ENCODE results near the gene SPRN. TPM values are rescaled to one million over a fixed set of nuclear protein-coding genes. Genes with fewer than 3 reads are reported as not detected.

Gene SPRN
- total and polyA plus RNA-seq, 2 experiments from 2014 or later, result 0.31 TPM

GRCh38 chr10:133384071-133384470 is 40.4 kb downstream of the SPRN start (continued):
- no peak for TF ChIP-seq CREB1 (CRISPR knock-in tag; IDR thresholded peaks at IDR 0.05; ENCODE audit: low read depth)
- no peak for TF ChIP-seq EZH2phosphoT487 (IDR thresholded peaks at IDR 0.05; ENCODE audit: unreplicated experiment)
- TF ChIP-seq STAT1 (IDR thresholded peaks at IDR 0.05; ENCODE audit: unreplicated experiment), result no peak
- TF ChIP-seq ETS1 (IDR thresholded peaks at IDR 0.05), result no peak
- TF ChIP-seq NANOG (IDR thresholded peaks at IDR 0.05; ENCODE audit: borderline replicate concordance), result no peak
- TF ChIP-seq CTCF (conservative IDR thresholded peaks at IDR 0.05; ENCODE audit: low read depth in 2 of 2), result no peak
- TF ChIP-seq REST (IDR thresholded peaks at IDR 0.05; ENCODE audit: unreplicated experiment), result no peak
- no peak for TF ChIP-seq EZH2 (IDR thresholded peaks at IDR 0.05; ENCODE audit: low read depth, unreplicated experiment)
- no peak for TF ChIP-seq ZNF114 (CRISPR knock-in tag; IDR thresholded peaks at IDR 0.05)
- no peak for TF ChIP-seq POLR2AphosphoS5 (IDR thresholded peaks at IDR 0.05; ENCODE audit: low read depth)
- no peak for TF ChIP-seq ZNF331 (CRISPR knock-in tag; IDR thresholded peaks at IDR 0.05; ENCODE audit: low read depth)
- no peak for TF ChIP-seq JUNB (IDR thresholded peaks at IDR 0.05; ENCODE audit: unreplicated experiment)

GRCh38 chr10:133383551-133383950 is 40.9 kb downstream of the SPRN start:
- no peak for ATAC-seq
- H3K27me3 Mint-ChIP-seq (ENCODE audit: insufficient read depth, low read depth, poor library complexity), result peaks cover under 1% of the 10 kb centered on the region

More at GRCh38 chr10:133383551-133383950, 40.9 kb downstream of the SPRN start:
- no peaks in the 10 kb centered on the region for H3K4me1 ChIP-seq (ENCODE audit: insufficient read depth)
- no peaks in the 10 kb centered on the region; the same call in 1 of the 2 replicates for H3K36me3 ChIP-seq (ENCODE audit: insufficient read depth)
- no peak overlapping the region for H3K4me3 ChIP-seq
- no peaks in the 10 kb centered on the region for H3K79me2 ChIP-seq (replicated peaks; ENCODE audit: insufficient read depth)
- no peaks in the 10 kb centered on the region for H3F3A ChIP-seq (replicated peaks; ENCODE audit: low read depth)
- H3K4me2 ChIP-seq, result no peak overlapping the region
- no peaks in the 10 kb centered on the region for H3K4me1 Mint-ChIP-seq
- no peak overlapping the region for H3K27ac ChIP-seq (ENCODE audit: low read depth)
- H3K36me3 Mint-ChIP-seq (ENCODE audit: low read depth), result 0 out of 3 replicates have a peak, but pooled peaks cover 3% of the 10 kb centered on the region
- H2AFZ ChIP-seq, result no peak overlapping the region
- no peak overlapping the region for H3K4me3 Mint-ChIP-seq
- H3K27me3 ChIP-seq (ENCODE audit: insufficient read depth), result peaks cover 11% of the 10 kb centered on the region; the same call in 1 of the 2 replicates
- H3K9me3 Mint-ChIP-seq, result no peaks in the 10 kb centered on the region
- H3K9me2 ChIP-seq (ENCODE audit: insufficient read depth), result no peaks in the 10 kb centered on the region
- no peak for DNase-seq (ENCODE audit: low spot score)
- H4K20me1 ChIP-seq (replicated peaks; ENCODE audit: insufficient read depth), result no peaks in the 10 kb centered on the region
- no peak for TF ChIP-seq CTCF (conservative IDR thresholded peaks at IDR 0.05; ENCODE audit: low read depth in 2 of 2)
- H3K27ac Mint-ChIP-seq, result no peak overlapping the region

Data from GM23338 (cell line).